GM12878 (cell line): ENCODE data around the gene GNAT3. TPM values are rescaled to one million over a fixed set of nuclear protein-coding genes. Genes with fewer than 3 reads are reported as not detected.

Experiments
- ATAC-seq: fragments of 200-7000 bp; cut with Tn5 transposase; 3 replicates; pipeline ENCODE4 v1.9.1; 2020; ENCODE audit warnings: mild to moderate bottlenecking, moderate library complexity
- BruUV-seq: library from RNA; stranded (reverse); fragments of 400-500 nt; replicated peaks from 2 replicates; lab custom pipeline; 2021; lab: Mats Ljungman, UMichigan
- CTCF ChIA-PET: fragments of 300-600 bp; sonication (Branson Sonifier 250); formaldehyde crosslinking; extraction: SDS; loops from one replicate; lab custom pipeline; 2021; ENCODE audit warnings: inconsistent platforms; lab: Yijun Ruan, JAX
- POLR2A ChIA-PET: fragments of 350-600 bp; formaldehyde crosslinking; extraction: SDS; loops from one replicate; lab custom pipeline; 2021; ENCODE audit warnings: inconsistent platforms; lab: Charles Lee
- RAD21 ChIA-PET: fragments of 300-600 bp; sonication (Branson Sonifier 250); formaldehyde crosslinking; loops from one replicate; lab custom pipeline; 2023; ENCODE audit warnings: antibody characterized with exemption; ENCODE audit not compliant: unreplicated experiment; lab: Charles Lee
- SMC1A ChIA-PET: fragments of 300-600 bp; sonication (Branson Sonifier 250); formaldehyde crosslinking; loops from one replicate; lab custom pipeline; 2023; ENCODE audit not compliant: unreplicated experiment, uncharacterized antibody; lab: Charles Lee
- DNase-seq: peaks from one replicate; pipeline ENCODE4 v3.0.0-alpha.2; 2011; ENCODE audit warnings: low read depth, low spot score
- FAIRE-seq: peaks from 3 replicates; lab custom pipeline; 2011; peaks lifted over from hg19 to GRCh38; lab: Jason Lieb, UNC
- H2AFZ ChIP-seq: 2 replicates; pipeline ENCODE4 v1.6.0; 2011; ENCODE audit warnings: low read depth, low read length, control low read depth; ENCODE audit not compliant: control insufficient read depth
- H3K27ac ChIP-seq: 2 replicates; pipeline ENCODE4 v1.5.1; 2011; ENCODE audit warnings: control low read depth; ENCODE audit not compliant: control insufficient read depth, insufficient read depth
- H3K27me3 ChIP-seq, 2 experiments: replicated peaks in 1 of 2; 2 replicates each; pipeline versions ENCODE4 v1.6.0 to v1.6.1; 2011; ENCODE audit warnings: low read length in 1 of 2; ENCODE audit not compliant: control insufficient read depth in 2 of 2, insufficient read depth in 2 of 2
- H3K36me3 ChIP-seq, 2 experiments: 2 replicates each; pipeline ENCODE4 v1.5.1; 2011; ENCODE audit warnings: low read length in 1 of 2; ENCODE audit not compliant: control insufficient read depth in 2 of 2, insufficient read depth in 2 of 2
- H3K4me1 ChIP-seq: 2 replicates; pipeline ENCODE4 v1.6.1; 2011; ENCODE audit warnings: mild to moderate bottlenecking, low read length, moderate library complexity, mixed read lengths; ENCODE audit not compliant: control insufficient read depth, insufficient read depth
- H3K4me2 ChIP-seq: 2 replicates; pipeline ENCODE4 v1.6.0; 2011; ENCODE audit warnings: control low read depth; ENCODE audit not compliant: control insufficient read depth, insufficient read depth
- H3K4me3 ChIP-seq: fragments of 200-600 bp; sonication (generic); 2 replicates; pipeline ENCODE4 v1.5.1; 2016
- H3K79me2 ChIP-seq: 2 replicates; pipeline ENCODE4 v1.6.0; 2011; ENCODE audit warnings: low read length; ENCODE audit not compliant: control insufficient read depth, insufficient read depth
- H3K9ac ChIP-seq: 2 replicates; pipeline ENCODE4 v1.8.0; 2011; ENCODE audit warnings: low read length, control low read depth, mixed read lengths; ENCODE audit not compliant: control insufficient read depth, insufficient read depth
- H3K9me3 ChIP-seq: replicated peaks from 3 replicates; pipeline ENCODE4 v1.5.1; 2011; ENCODE audit warnings: mild to moderate bottlenecking, low read length; ENCODE audit not compliant: control insufficient read depth, insufficient read depth
- H4K20me1 ChIP-seq: 2 replicates; pipeline ENCODE4 v1.6.0; 2011; ENCODE audit not compliant: control insufficient read depth, insufficient read depth
- DPF2 ChIP-seq: fragments of 450-650 bp; IDR thresholded peaks from 2 replicates; pipeline ENCODE4 v1.6.1; 2017; ENCODE audit warnings: mild to moderate bottlenecking
- EP300 ChIP-seq, 2 experiments: fragments of 150-350 bp in 1 of 2; IDR thresholded peaks; 2 replicates each; pipeline ENCODE4 v1.6.1; 2011 to 2012; ENCODE audit warnings: low read depth in 2 of 2, low read length in 2 of 2, borderline replicate concordance in 1 of 2, improper control_type of control experiment in 1 of 2, inconsistent platforms in 1 of 2; ENCODE audit not compliant: control insufficient read depth in 1 of 2
- FOXM1 ChIP-seq: IDR thresholded peaks from 2 replicates; pipeline ENCODE4 v1.6.1; 2012; ENCODE audit warnings: low read depth, mild to moderate bottlenecking, inconsistent platforms, low read length, moderate library complexity
- IRF3 ChIP-seq: fragments of 450-650 bp; IDR thresholded peaks from 2 replicates; pipeline ENCODE4 v1.6.1; 2014; ENCODE audit warnings: mild to moderate bottlenecking
- POU2F2 ChIP-seq: IDR thresholded peaks from 3 replicates; pipeline ENCODE4 v1.6.1; 2011; ENCODE audit warnings: low read depth, mild to moderate bottlenecking, low read length, borderline replicate concordance
- STAT3 ChIP-seq: IDR thresholded peaks from 2 replicates; pipeline ENCODE4 v1.6.1; 2011; ENCODE audit warnings: low read depth, low read length, improper control_type of control experiment
- SUPT20H ChIP-seq: IDR thresholded peaks from 2 replicates; pipeline ENCODE4 v1.6.1; 2011; ENCODE audit warnings: low read depth, mild to moderate bottlenecking, low read length, moderate library complexity, borderline replicate concordance; ENCODE audit not compliant: control insufficient read depth
- WGBS: methylation state at CpG from one replicate; pipeline ENCODE4 v1.1.6; 2016; ENCODE audit warnings: low lambda C conversion rate; ENCODE audit not compliant: insufficient replicate concordance, insufficient coverage; ENCODE audit errors: missing lambda C conversion rate; 5-methylcytosine and 5-hydroxymethylcytosine counted together
- in situ Hi-C: fragments of 300-500 bp; cut with MboI; formaldehyde crosslinking; loops from 9 replicates; pipeline ENCODE4 v1.14.3; 2018; ENCODE audit warnings: mixed read lengths
- intact Hi-C: fragments of 100-400 bp; cut with micrococcal nuclease; formaldehyde crosslinking; loops from one replicate; pipeline ENCODE4 v1.14.2; 2022; ENCODE audit not compliant: unreplicated experiment
- polyA plus RNA-seq, 11 experiments: library from polyadenylated mRNA; depleted of rRNA in 4 of 11; unstranded in 6 of 11; stranded (reverse) in 5 of 11; fragments of >200 nt; fragmentation: Nextera tagmentation in 4 of 11; fragmentation: Illumina TruSeq in 1 of 11; extraction: Ambion mirVana in 4 of 11; extraction: Trizol in 1 of 11; gene quantifications; 1 replicate in 1 of 11; 2 replicates in 10 of 11; pipeline versions ENCODE4 v1.2.1 to v1.2.3, GENCODE V29; 2011 to 2016; ENCODE audit warnings: inconsistent platforms in 2 of 11, missing spikeins in 2 of 11, low read depth in 1 of 11
- total RNA-seq, 4 experiments: library from RNA; depleted of rRNA in 3 of 4; stranded (reverse); fragments of >200 nt in 3 of 4; fragmentation: Illumina TruSeq in 1 of 4; extraction: Trizol in 1 of 4; gene quantifications; 2 replicates each; pipeline versions ENCODE4 v1.2.1 to v1.2.3, GENCODE V29; 2013 to 2021
- TF ChIP-seq, protein P1 (sequence below): fragments of 450-650 bp; IDR thresholded peaks from 2 replicates; pipeline ENCODE4 v1.6.1; 2017; ENCODE audit warnings: low read depth, mild to moderate bottlenecking, moderate library complexity
- TF ChIP-seq, protein P2 (sequence below): fragments of 450-650 bp; formaldehyde crosslinking; IDR thresholded peaks from 2 replicates; pipeline ENCODE4 v1.5.0; 2022; ENCODE audit warnings: mild to moderate bottlenecking, missing genetic modification characterization
- TF ChIP-seq, protein P3 (sequence below): IDR thresholded peaks from 2 replicates; pipeline ENCODE4 v1.6.1; 2012; ENCODE audit warnings: improper control_type of control experiment, low read depth, low read length; ENCODE audit not compliant: insufficient replicate concordance

The GNAT3 gene
- total and polyA plus RNA-seq, 10 of the 15 experiments (the other 5 are each of a cell fraction or from before 2014, with no cell fraction given) = 1.7 to 8.3 (median 5.8) TPM; not detected in 1

GRCh38 chr7:80558116-80558515 is 46.3 kb upstream of the GNAT3 start:
- no peaks in the 10 kb centered on the region for H3K36me3 ChIP-seq
- CTCF ChIA-PET = no interaction called here
- no peak overlapping the region for H3K27ac ChIP-seq
- no peaks in the 10 kb centered on the region for H3K79me2 ChIP-seq
- no peak overlapping the region for H3K9ac ChIP-seq
- H2AFZ ChIP-seq = no peak overlapping the region
- in situ Hi-C loops = no loop called here
- FAIRE-seq (no peak), DNase-seq (no peak), ATAC-seq (no peak)
- H4K20me1 ChIP-seq = no peaks in the 10 kb centered on the region
- no peaks in the 10 kb centered on the region for H3K4me1 ChIP-seq
- RAD21 ChIA-PET = no interaction called here
- no peaks in the 10 kb centered on the region for H3K9me3 ChIP-seq
- H3K4me2 ChIP-seq = no peak overlapping the region
- no peaks in the 10 kb centered on the region for H3K27me3 ChIP-seq
- no peak overlapping the region for H3K4me3 ChIP-seq
- POLR2A ChIA-PET = no interaction called here
- SMC1A ChIA-PET = no interaction called here
- intact Hi-C loops = no loop called here
- 37% methylated on average over 3 of the region's 3 CpGs for WGBS
- BruUV-seq = no TSS peak
- TF ChIP-seq, protein P1, sequence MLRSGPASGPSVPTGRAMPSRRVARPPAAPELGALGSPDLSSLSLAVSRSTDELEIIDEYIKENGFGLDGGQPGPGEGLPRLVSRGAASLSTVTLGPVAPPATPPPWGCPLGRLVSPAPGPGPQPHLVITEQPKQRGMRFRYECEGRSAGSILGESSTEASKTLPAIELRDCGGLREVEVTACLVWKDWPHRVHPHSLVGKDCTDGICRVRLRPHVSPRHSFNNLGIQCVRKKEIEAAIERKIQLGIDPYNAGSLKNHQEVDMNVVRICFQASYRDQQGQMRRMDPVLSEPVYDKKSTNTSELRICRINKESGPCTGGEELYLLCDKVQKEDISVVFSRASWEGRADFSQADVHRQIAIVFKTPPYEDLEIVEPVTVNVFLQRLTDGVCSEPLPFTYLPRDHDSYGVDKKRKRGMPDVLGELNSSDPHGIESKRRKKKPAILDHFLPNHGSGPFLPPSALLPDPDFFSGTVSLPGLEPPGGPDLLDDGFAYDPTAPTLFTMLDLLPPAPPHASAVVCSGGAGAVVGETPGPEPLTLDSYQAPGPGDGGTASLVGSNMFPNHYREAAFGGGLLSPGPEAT = no peak
- no peak for TF ChIP-seq SUPT20H
- no peak for TF ChIP-seq FOXM1
- TF ChIP-seq, protein P2, sequence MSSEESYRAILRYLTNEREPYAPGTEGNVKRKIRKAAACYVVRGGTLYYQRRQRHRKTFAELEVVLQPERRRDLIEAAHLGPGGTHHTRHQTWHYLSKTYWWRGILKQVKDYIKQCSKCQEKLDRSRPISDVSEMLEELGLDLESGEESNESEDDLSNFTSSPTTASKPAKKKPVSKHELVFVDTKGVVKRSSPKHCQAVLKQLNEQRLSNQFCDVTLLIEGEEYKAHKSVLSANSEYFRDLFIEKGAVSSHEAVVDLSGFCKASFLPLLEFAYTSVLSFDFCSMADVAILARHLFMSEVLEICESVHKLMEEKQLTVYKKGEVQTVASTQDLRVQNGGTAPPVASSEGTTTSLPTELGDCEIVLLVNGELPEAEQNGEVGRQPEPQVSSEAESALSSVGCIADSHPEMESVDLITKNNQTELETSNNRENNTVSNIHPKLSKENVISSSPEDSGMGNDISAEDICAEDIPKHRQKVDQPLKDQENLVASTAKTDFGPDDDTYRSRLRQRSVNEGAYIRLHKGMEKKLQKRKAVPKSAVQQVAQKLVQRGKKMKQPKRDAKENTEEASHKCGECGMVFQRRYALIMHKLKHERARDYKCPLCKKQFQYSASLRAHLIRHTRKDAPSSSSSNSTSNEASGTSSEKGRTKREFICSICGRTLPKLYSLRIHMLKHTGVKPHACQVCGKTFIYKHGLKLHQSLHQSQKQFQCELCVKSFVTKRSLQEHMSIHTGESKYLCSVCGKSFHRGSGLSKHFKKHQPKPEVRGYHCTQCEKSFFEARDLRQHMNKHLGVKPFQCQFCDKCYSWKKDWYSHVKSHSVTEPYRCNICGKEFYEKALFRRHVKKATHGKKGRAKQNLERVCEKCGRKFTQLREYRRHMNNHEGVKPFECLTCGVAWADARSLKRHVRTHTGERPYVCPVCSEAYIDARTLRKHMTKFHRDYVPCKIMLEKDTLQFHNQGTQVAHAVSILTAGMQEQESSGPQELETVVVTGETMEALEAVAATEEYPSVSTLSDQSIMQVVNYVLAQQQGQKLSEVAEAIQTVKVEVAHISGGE (CRISPR knock-in tag) = no peak
- TF ChIP-seq STAT3 = no peak
- TF ChIP-seq, protein P3, sequence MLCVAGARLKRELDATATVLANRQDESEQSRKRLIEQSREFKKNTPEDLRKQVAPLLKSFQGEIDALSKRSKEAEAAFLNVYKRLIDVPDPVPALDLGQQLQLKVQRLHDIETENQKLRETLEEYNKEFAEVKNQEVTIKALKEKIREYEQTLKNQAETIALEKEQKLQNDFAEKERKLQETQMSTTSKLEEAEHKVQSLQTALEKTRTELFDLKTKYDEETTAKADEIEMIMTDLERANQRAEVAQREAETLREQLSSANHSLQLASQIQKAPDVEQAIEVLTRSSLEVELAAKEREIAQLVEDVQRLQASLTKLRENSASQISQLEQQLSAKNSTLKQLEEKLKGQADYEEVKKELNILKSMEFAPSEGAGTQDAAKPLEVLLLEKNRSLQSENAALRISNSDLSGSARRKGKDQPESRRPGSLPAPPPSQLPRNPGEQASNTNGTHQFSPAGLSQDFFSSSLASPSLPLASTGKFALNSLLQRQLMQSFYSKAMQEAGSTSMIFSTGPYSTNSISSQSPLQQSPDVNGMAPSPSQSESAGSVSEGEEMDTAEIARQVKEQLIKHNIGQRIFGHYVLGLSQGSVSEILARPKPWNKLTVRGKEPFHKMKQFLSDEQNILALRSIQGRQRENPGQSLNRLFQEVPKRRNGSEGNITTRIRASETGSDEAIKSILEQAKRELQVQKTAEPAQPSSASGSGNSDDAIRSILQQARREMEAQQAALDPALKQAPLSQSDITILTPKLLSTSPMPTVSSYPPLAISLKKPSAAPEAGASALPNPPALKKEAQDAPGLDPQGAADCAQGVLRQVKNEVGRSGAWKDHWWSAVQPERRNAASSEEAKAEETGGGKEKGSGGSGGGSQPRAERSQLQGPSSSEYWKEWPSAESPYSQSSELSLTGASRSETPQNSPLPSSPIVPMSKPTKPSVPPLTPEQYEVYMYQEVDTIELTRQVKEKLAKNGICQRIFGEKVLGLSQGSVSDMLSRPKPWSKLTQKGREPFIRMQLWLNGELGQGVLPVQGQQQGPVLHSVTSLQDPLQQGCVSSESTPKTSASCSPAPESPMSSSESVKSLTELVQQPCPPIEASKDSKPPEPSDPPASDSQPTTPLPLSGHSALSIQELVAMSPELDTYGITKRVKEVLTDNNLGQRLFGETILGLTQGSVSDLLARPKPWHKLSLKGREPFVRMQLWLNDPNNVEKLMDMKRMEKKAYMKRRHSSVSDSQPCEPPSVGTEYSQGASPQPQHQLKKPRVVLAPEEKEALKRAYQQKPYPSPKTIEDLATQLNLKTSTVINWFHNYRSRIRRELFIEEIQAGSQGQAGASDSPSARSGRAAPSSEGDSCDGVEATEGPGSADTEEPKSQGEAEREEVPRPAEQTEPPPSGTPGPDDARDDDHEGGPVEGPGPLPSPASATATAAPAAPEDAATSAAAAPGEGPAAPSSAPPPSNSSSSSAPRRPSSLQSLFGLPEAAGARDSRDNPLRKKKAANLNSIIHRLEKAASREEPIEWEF = no peak
- no peak for TF ChIP-seq IRF3
- TF ChIP-seq DPF2 = no peak
- TF ChIP-seq POU2F2 = no peak
- no peak for TF ChIP-seq EP300 (IDR thresholded peaks at IDR 0.05; ENCODE audit: borderline replicate concordance in 1 of 2, control insufficient read depth in 1 of 2, low read depth in 2 of 2, low read length in 2 of 2)
